ENCODE measurements around the gene PCBP3.

PCBP3 gene

DNA sequence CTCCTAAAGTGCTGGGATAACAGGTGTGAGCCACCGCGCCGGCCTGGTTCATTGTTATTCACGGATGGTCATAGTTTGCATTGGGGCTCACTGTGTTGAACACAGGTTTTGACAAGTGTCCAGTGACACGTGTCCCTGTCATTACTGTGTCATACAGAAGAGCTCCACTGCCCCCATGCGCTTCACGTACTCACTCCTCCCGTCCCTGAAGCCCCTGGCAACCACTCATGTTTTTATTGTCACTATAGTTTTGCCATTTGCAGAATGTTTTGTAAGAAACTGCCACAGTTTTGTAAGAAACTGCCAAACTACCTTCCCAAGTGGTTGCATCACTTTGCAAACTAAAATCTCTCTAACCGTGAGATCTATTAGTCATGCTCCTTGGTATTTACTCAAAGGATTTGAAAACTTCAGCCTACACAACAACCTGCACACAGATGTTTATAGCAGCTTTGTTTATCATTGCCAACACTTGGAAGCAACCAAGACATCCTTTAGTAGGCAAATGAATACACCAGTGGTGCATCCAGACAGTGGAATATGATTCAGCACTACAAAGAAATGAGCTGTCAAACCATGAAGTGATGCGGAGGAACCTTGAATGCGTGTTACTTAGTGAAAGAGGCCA, 174.9 kb downstream of the PCBP3 start:
- peak; percentile 92 for DNase-seq

DNA sequence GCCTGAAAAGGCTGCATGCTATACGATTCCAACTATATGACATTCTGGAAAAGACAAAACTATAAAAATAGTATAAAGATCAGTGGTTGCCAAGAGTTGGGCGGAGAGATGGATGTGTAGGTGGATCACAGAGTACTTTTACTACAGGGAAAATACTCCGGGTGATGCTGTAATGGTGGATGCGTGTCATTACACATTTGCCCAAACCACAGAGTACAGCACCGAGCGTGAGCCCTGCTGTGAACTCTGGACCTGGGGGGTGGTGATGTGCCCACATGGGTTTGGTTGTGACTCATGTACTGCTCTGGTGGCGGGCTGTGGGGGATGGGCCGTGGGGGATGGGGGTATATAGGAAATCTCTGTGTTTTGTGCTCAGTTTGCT, 175.4 kb downstream of the PCBP3 start:
- peak; percentile 83 for DNase-seq

DNA sequence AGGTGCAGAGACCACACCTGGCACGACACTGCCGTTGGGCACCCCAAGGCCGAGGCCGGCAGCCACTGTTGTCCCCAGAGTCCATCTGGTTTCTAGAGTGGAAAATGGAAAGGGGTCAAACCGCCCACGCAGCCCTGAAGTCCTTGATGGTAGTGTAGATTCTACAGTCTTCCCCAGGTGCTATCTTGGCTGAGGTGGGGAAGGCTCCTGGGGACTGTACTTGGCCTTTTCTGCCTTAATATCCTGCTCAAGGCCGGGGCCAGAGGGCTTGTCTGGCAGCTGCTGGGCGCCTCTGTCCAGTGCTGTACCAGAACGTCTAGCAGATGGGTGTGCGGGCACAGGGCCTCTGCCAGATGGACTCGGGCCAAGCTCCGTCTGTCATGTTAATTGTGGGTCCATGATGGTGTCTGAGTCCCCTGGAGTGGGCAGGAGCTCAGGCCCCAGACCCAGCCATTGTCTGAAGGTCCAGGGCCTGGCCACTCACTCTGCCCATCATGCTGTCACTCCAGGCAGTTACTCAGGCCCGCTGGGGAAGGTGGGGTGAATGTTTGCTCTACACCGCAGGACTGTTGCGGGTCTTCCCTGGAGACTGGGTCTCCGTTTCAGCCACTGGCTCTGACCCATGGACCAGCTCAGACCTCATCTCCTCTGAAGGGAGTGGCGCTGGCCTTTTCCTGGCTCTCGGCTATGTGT, 176.1 kb downstream of the PCBP3 start:
- DNase-seq, result no peak

DNA sequence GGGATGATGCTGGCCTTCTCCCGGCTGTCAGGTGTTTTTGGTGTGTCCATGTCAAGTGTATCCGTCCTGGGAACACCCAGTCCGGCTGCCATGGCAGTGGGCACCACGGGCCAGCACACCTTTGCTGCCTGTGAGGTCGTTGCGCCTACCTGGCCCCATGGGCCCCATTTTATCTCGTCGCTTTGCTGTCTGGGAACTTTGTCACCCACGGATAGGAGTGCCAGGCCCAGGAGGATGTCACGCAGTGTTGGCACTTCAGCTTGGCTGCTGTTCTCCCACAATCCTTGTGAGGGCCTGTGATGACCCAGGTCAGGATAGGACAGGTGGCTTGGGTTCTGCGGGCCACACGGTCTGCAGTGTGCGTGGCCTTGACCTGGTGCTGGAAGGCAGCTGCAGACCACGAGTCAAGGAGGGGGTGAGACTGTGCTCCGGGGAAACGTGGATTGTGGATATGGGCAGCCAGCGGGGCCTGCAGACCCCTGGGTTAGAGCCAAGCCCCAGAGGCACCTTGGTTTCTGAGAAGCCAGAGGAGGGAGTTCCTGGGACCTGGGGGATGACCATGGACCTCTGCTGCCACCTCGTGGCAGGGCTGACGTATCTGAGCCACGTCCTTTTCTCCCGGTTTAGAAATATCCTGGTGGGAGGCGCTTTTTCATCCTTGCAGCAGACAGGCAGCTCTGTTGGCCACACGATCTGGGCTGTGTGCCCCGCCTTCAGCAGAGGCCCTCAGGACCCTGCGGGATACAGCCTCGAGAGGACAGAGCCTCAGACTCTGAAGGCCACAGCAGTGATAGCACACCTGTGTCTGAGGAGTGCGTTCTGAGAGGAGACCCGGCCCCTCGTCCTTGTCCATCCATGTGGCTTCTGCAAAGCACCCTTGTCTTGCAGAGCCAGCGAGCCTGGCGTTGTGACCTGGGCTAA, 176.9 kb downstream of the PCBP3 start:
- DNase-seq, result peak; percentile 77

DNA sequence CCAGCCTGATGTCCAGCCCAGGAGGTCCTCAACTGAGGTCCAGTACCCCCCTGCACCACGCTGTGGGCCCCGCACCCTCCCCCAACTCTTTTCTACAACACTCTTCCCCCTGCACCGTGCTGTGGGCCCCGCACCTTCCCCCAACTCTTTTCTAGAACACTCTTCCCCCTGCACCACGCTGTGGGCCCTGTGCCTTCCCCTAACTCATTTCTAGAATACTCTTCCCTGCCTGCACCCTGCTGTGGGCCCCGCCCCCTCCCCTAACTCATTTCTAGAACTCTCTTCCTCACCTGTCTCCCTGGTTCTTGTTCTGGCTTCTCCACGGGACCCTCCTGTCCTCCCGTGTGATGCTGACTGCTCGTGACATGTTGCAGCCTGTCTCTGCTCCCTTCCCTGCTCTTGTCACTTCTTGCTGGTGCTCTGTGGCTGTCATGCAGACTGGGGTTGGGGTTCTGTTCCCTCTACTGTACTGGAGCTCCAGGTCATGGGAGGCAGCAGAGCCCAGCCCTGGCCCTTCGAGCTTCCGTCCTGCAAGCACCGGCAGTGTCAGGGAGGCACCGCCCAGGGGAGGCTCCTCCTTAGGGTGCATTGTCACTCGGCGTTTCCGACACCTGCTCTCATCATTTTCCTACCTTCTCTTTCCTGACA, 177.9 kb downstream of the PCBP3 start:
- DNase-seq, result no peak

DNA sequence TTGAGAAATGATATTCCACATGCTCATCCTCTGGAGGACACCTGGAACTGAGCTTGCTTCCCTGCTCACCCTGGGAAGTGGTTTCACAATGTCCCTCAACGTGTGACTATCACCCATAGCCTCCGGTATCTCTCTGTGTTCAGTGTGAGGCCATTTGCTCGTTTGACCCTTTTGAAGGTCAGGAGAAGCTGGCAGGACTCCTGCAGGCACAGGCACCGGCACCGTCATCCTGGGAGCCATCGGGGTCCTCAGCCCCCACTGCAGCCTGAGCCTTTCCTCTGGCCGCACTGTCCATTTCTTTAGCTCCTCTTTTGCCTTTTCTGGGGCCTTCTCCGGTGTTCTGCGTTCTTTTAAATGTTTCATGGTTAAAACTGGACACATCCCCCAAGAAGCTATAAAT, 178.5 kb downstream of the PCBP3 start:
- DNase-seq, result no peak

DNA sequence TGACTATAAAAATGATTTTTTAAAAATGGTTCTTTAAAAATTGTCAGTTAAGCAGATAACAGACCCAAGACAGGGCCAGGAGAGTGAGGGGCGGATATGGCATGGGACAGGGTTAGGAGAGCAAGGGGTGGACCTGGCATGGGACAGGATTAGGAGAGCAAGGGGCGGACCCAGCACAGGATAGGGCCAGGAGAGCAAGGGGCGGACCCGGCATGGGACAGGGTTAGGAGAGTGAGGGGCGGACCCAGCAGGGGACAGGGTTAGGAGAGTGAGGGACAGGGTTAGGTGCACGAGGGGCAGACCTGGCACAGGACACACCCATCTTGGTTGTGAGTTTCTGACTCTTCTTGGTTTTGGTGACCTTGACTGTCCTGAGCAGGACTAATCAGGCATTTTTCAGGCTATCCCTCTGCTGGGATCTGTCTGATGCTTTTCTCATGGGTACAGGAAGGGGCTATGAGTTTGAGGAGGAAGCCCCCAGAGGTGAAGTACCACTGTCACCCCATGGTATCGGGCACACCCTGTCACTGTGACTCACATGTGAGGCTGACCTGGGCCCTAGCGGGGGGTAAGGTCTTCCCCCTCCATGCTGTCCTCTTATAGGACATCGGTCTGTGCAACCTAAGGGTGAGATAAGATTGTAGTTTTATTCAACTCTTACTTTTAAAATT, 179.0 kb downstream of the PCBP3 start:
- DNase-seq, result no peak

DNA sequence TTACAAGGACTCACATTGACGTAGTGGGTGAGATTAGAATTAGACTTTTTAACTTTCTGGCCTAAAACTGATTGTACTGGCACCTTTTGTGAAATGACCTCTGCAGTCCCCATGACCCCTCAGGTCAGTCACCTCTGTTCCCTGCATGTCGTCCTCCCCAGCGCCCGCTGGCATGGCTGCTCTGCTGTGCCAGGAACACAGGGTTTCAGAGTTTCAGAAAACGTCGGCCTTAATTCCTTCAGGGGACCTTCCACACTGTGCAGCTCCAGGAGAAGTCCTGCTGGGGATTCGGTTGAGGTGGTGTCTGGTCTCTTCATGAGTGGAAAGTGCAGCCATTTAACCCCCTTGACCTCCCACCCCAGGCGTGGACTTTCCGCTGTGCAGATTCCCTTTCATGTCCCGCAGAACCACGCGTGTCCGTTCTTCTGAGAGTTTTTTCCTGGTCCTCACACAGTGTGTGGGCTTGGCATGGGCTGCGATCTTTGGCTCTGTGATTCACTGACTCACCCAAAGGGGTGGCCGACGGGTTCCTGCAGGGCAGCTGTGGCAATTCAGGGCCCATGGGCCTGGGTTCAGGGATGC, 179.7 kb downstream of the PCBP3 start:
- no peak for DNase-seq

DNA sequence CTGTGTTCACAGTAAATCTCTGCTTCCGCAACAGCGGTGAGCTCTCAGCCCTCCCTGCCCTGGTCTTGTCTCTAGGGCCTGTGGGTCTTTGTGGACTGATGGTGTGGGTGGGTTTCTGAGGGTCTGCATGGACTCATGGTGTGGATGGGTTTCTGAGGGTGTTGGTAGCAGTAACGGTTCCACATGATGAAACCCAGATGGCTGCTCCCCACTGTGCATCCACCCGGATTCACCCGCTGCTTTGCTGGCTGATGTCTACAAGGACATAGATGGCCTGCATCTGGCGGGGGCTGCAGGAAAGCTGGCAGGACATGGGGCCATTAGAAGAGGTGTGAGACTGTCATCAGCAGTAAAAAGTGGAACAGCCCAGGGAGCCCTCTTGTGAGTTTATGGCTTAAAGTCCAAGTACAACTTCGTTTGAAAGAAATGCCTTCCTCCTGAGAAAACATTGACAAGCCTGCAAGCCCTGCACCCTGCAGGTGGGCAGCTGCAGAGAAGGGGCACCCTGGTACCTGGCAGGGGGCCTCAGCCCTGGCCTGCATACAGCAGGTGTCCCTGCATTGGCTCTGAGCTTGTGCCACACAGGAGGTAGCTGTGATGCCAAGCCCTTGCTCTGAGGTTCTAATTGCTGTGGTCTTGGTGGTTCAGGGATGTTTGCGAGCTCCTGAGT, 181.2 kb downstream of the PCBP3 start:
- DNase-seq, result no peak

DNA sequence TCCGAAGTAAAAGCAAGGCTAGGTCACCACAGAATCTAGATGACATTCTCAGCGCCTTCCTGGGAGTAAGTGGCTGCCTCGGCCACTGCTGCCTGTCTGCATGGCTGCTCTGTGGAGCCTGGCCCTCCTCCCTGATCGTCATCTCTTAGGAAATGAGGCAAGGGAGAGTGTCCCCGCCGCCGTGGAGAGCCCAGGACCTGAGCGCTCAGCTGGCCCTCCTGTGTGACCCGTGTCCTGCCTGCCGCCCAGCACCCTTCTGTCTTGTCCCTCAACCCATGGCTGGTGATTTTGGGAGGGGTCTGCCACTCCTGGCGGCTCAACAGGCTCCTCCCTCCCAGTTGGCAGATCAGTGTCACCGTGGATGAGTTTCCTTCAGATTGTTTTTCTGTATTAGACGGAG, 181.7 kb downstream of the PCBP3 start:
- no peak for DNase-seq

DNA sequence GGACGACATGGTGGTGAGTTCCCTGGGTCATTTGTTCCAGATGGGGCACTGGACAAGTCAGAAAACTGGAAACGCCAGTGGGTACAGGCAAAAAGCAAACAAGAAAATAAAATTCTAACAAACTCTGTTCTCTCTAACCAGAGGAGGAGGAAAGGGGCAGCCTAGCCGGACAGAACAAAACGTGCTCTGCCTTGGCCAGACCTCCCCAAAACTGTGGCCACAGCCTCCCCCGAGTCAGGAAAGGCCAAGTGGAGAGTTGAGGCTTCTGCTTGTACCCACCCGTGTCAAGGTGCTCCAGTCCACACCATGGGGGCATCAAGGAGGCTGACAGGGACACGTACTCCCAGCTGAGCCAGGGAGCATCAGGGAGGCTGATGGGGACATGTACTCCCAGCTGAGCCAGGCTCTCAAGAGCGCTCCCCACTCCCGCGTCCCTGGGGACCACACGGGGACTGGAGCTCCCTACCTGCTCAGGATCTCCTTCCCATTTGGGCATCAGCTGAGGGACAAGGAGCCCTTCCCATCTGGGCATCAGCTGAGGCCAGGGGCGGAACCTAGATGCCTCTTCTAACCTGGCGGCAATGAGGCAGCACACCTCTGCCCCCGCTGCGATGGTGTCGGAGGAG, 183.3 kb downstream of the PCBP3 start:
- no peak for DNase-seq

DNA sequence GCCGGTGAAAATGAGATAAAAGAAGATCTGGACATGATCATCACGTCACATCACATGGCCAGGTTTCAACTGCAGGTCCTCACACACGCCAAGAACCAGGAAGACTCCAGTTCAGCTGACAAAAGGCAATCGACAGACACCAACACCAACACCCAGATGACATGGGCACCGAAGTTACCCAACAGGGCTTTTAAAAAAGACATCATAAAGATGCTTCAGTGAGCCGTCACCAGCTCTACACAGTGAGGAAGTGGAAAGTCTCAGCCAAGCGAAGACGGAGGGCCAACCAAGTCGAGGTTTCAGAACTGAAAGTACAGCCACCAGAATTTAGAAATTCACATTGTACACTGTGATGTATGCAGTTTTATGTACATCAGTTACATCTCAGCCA, 183.8 kb downstream of the PCBP3 start:
- peak; percentile 89 for DNase-seq

DNA sequence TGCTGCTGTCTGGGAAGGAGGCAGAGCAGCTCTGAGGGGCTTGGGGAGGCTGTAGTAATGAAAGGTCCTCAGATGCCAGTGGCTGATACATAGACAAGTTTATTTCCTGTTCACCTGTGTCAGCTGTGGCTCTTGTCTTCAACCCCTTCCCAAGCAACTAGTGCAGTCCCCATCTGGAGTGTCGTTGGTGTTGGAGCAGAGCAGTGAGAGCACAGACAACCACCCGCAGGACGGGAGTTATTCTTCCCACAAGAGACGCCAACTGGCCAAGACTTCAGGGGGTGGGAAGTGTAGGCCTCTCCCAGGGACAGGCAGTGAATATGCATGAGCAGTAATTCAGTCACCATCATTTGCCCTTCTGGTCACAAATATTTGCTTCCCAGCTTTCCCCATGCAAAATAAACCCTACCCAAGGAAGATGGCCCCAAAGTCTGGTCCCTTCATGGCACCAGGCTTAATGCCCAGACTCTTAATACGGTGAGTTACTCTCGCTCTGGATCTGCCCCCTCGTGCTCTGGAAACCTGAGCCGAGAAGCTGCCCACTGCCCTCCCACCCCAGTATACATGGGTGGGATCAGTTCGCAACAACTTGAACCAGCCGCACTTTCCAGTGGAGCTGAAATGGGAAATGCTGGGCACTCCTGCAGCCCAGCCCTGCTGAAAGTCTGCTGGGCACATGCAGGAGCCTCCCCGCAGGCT, 184.5 kb downstream of the PCBP3 start:
- DNase-seq, result no peak

DNA sequence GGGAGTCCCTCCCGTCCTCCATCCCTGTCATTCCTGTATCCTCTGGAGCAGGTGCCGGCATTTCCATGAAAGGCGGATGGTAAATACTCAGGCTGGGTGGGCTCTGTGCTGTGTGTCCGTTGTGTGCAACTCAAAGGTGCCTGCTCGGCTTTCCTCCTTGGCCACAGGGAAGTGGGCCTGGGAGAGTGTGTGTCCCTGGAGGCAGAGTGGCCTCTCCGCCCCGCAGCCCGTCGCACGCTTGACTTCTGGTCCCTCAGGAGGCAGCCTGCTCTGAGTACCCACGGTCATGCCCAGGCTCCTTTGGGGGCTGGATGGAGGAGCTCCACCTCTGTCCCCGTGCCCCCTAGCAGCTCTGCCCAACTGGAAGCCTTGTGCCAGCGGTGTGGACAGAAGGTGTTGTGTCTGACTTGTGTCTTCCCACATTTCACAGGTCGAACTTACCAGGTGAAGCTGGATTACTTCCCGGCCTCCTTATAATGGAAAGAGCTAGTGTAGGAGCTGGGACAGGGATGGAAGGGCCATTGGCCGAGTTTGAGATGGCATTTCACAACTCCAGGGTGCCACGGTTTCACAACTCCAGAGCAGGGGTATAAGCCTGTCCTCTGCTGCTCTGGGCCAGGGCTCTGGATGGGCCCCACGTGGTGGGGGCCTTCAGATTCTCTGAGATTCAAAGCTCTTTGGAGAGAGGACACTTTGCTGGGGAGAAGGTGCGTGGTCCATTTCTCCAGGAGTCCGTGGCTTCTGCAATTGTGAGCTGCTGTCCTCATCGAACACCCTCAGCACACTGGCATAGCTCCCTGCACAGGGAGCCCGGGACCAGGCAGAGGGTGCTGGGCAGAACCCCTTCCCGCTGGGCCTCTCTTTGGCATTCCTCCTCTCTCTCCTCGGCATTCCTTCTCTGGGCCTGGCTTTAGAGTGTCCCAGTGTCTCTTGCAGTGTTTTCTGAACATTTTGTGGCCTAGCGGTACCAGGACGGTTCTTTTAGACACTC, 185.3 kb downstream of the PCBP3 start:
- no peak for DNase-seq

DNA sequence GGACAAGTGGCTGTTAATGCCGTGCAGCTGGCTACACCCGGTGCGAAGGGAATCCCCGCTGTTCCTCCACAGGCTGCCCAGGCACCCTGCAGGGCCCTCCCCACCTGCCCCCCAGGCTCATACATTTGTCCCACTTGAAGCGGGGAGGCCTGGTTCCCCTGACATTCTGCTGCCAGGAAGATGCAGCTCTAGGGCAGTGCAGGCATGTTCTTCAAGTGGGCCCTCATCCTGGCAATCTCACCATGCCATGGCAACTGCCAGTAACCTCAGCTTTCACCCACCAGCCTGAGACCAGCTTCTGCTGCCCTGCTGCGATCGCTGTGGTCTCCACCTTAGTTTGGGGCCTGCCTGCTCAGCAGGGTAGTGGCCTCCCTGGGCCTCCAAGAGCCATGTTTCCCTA, 186.1 kb downstream of the PCBP3 start:
- DNase-seq, result no peak

DNA sequence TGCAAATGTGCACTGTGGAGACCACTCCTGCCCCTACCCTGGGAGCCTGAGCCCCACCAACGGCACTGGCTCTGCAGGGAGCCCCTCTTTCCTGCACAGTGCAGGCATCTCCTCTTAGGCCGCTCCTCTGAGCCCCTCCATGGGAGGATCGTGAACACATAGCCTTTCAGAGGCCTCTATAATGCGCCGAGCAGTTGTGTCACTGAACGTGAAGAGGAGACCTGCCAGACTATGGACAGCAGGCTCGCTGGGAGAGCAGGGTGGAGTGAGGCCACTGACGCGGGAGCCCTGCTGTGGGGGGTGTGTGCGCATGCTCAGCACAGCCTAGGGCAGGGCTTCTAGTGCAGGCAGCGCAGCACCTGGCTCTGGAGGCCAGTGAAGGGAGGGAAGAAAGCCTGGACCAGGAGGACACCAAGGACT, 186.7 kb downstream of the PCBP3 start:
- no peak for DNase-seq

DNA sequence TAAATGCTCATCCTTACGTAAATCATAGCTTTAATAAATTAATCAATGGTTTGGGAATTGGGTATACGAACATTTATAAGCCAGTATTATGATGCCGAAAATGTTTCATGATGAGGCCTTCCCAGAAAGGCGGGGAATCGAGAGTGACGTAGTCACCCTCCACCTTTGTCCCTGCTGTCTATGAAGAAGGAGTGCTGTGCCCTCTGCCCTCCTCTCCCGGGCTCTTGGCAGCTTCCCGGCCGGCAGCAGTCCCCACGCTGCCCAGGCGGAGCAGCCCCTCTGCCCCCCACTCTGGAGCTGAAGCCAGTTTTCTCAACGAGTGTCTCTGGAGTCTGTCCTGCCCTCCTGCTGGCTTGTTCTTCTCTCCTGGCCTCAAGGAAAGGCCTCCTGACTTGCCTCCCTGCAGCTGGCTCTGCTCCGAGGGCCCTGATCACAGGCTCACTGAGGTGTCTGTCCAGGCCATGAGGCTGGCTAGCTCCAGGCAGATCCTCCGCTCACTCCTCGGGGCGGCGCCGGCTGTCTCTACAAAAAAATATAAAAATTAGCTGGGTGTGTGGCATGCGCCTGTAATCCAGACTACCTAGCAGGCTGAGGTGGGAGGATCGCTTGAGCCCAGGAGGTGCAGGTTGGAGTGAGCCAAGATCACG, 187.3 kb downstream of the PCBP3 start:
- DNase-seq, result no peak

DNA sequence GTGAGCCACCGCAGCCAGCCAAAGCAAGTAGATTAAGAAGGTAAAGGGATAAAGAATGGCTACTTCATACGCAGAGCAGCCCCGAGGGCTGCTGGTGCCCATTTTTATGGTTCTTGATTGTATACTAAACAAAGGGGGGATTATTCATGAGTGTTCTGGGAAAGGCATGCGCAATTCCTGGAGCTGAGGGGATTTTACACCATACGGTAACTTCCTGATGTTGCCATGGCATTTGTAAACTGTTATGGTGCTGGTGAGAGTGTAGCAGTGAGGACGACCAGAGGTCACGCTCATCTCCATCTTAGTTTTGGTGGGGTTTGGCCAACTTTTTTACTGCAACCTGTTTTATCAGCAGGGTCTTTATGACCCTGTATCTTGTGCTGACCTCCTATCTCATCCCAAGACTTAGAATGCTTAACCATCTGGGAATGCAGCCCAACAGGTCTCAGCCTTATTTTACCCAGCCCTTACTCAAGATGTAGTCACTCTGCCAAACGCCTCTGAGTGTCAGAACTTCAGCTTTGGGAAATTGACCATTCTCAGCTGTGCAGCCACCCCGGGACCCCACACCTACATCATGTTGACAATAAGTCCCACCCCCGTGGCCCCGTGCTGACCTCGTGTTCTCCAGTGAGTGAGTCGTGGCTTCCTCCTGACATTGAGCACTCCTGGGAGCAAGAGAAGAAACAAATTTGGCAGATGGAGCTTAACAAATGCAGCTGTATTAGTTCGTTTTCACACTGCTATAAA, 188.6 kb downstream of the PCBP3 start:
- DNase-seq, result no peak
